H1 (cell line): ENCODE measurements around the gene ANKEF1. TPM values are rescaled to one million over a fixed set of nuclear protein-coding genes. Genes with fewer than 3 reads are reported as not detected.

Experiments used
- BACH1 ChIP-seq: IDR thresholded peaks from 2 replicates; pipeline ENCODE4 v1.6.1; 2012; ENCODE audit warnings: low read length, improper control_type of control experiment
- EP300 ChIP-seq, 2 experiments: IDR thresholded peaks; 1 replicate in 1 of 2; 2 replicates in 1 of 2; pipeline ENCODE4 v1.6.1; 2011 to 2012; ENCODE audit warnings: low read depth in 2 of 2, low read length in 2 of 2, mild to moderate bottlenecking in 2 of 2, borderline replicate concordance in 1 of 2, inconsistent platforms in 1 of 2, moderate library complexity in 1 of 2
- JUN ChIP-seq: IDR thresholded peaks from 2 replicates; pipeline ENCODE4 v1.6.1; 2011; ENCODE audit warnings: low read depth, mild to moderate bottlenecking, improper control_type of control experiment, low read length
- KDM4A ChIP-seq: IDR thresholded peaks from one replicate; pipeline ENCODE4 v1.7.1; 2012; ENCODE audit warnings: low read depth, mild to moderate bottlenecking, moderate library complexity, low read length, inconsistent platforms; ENCODE audit not compliant: severe bottlenecking
- NANOG ChIP-seq: IDR thresholded peaks from 2 replicates; pipeline ENCODE4 v1.6.1; 2011; ENCODE audit warnings: low read length, low read depth, mild to moderate bottlenecking, inconsistent platforms; ENCODE audit not compliant: insufficient read depth, poor library complexity, severe bottlenecking
- RAD21 ChIP-seq, 2 experiments: IDR thresholded peaks in 1 of 2; conservative IDR thresholded peaks in 1 of 2; 2 replicates each; pipeline ENCODE4 v1.6.1; 2011; ENCODE audit warnings: low read depth in 2 of 2, low read length in 2 of 2, improper control_type of control experiment in 1 of 2, inconsistent platforms in 1 of 2, mild to moderate bottlenecking in 1 of 2, moderate library complexity in 1 of 2
- SIN3A ChIP-seq, 2 experiments: IDR thresholded peaks in 1 of 2; conservative IDR thresholded peaks in 1 of 2; 2 replicates each; pipeline ENCODE4 v1.6.1; 2011 to 2012; ENCODE audit warnings: low read length in 2 of 2, improper control_type of control experiment in 1 of 2, low read depth in 1 of 2, mild to moderate bottlenecking in 1 of 2
- polyA plus RNA-seq, 7 experiments: library from polyadenylated mRNA; depleted of rRNA in 3 of 7; stranded (reverse) in 5 of 7; unstranded in 2 of 7; fragments of >200 nt in 5 of 7; fragments of 200-250 nt in 2 of 7; gene quantifications; 1 replicate in 5 of 7; 2 replicates in 1 of 7; 4 replicates in 1 of 7; pipeline versions ENCODE4 v1.2.1 to v1.2.3, GENCODE V29; 2011 to 2013; ENCODE audit warnings: missing spikeins in 2 of 7, mixed read lengths in 2 of 7
- total RNA-seq: library from RNA; stranded (reverse); fragmentation: NEBNext Ultra II Directional; extraction: Animal tissue kit (Norgen Biotek cat#: 25700); gene quantifications from 2 replicates; pipeline ENCODE4 v1.2.1, GENCODE V29; 2021

The ANKEF1 gene
- total and polyA plus RNA-seq, 2 of the 8 experiments (the other 6 are each of a cell fraction or from before 2014, with no cell fraction given): 2.8 to 10.0 TPM

DNA sequence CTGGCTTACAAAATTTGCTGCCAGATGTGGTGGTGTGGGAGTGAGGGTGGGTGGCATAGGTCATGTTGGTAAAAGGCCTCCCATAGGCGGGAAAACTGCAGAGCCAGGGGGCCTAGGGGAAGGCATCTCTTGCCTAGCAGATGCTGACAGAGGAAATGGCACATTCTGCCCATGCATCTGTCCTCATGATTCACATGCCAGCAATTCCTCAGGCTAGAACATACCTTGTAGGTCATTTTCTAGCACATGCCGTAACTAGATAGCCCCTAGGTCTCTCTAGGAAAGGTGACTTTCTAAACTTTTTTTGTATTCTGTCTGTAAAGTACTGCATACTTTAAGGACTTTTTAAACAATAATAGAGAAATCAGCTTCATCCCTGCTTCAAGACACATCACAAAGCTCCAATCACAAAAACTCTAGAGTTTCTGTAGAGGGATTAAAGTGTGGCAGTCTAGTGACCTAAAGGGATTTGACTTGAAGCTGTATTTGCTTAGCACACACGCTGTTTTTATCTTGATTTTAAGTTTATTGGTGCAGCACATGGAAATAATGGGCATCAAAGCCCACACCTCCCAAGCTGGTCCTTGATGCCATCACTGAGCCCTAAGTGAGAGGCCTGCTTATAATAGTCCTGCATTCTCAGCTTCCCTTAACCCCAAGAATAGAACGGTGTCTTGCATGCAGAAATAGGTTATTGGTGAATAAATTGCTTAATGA is 55.2 kb downstream of the ANKEF1 start (continued):
- TF ChIP-seq RAD21 (IDR thresholded peaks at IDR 0.05 in 1 of 2, conservative IDR thresholded peaks at IDR 0.05 in 1 of 2; ENCODE audit: low read depth in 2 of 2, low read length in 2 of 2) (no peak), KDM4A (no peak), NANOG (no peak), EP300 (IDR thresholded peaks at IDR 0.05; ENCODE audit: borderline replicate concordance in 1 of 2, low read depth in 2 of 2, low read length in 2 of 2) (no peak), SIN3A (conservative IDR thresholded peaks at IDR 0.05 in 1 of 2, IDR thresholded peaks at IDR 0.05 in 1 of 2; ENCODE audit: low read depth in 1 of 2, low read length in 2 of 2) (no peak), BACH1 (no peak), JUN (no peak)
